Measurements from ENCODE around the gene B3GNT3.

- TF ChIP-seq TEAD1 (CRISPR knock-in tag; IDR thresholded peaks at IDR 0.05) (no peak), NFE2L1 (CRISPR knock-in tag; IDR thresholded peaks at IDR 0.05) (no peak), ATF3 (CRISPR knock-in tag; conservative IDR thresholded peaks at IDR 0.05) (no peak), TP53 (CRISPR knock-in tag; IDR thresholded peaks at IDR 0.05) (no peak), E2F1 (CRISPR knock-in tag; IDR thresholded peaks at IDR 0.05) (no peak), CTCF (IDR thresholded peaks at IDR 0.05) (no peak), ZNF425 (CRISPR knock-in tag; conservative IDR thresholded peaks at IDR 0.05) (no peak), ZNF232 (CRISPR knock-in tag; IDR thresholded peaks at IDR 0.05) (no peak), USF2 (CRISPR knock-in tag; IDR thresholded peaks at IDR 0.05) (no peak), ZNF281 (CRISPR knock-in tag; IDR thresholded peaks at IDR 0.05) (no peak), CBFB (CRISPR knock-in tag; IDR thresholded peaks at IDR 0.05; ENCODE audit: low read depth) (no peak), CREB1 (CRISPR knock-in tag; IDR thresholded peaks at IDR 0.05) (no peak), NR1H2 (CRISPR knock-in tag; IDR thresholded peaks at IDR 0.05) (no peak)
These were observed 47.5 kb upstream of the B3GNT3 start for GRCh38 chr19:17747205-17748098.

Measured in WTC11 (cell line).